Neural progenitor cell (in vitro differentiated cells): Measurements from ENCODE around the gene PLB1. TPM values are rescaled to one million over a fixed set of nuclear protein-coding genes. Genes with fewer than 3 reads are reported as not detected.

ENCODE experiments used
- DNase-seq: peaks from one replicate; pipeline ENCODE4 v3.0.0-alpha.2; 2016; ENCODE audit warnings: low spot score
- H2AFZ ChIP-seq: fragments of 200-600 bp; sonication (generic); replicated peaks from 2 replicates; pipeline ENCODE4 v1.6.1; 2016; ENCODE audit warnings: antibody characterized with exemption
- H3F3A ChIP-seq: fragments of 200-600 bp; sonication (generic); 2 replicates; pipeline ENCODE4 v1.6.1; 2016; ENCODE audit warnings: antibody characterized with exemption, low read depth
- H3K27ac ChIP-seq: fragments of 200-600 bp; sonication (generic); 2 replicates; pipeline ENCODE4 v1.5.1; 2016; ENCODE audit warnings: mild to moderate bottlenecking
- H3K27me3 ChIP-seq: fragments of 200-600 bp; sonication (generic); 2 replicates; pipeline ENCODE4 v1.6.1; 2016; ENCODE audit warnings: mild to moderate bottlenecking, moderate library complexity
- H3K36me3 ChIP-seq: fragments of 200-600 bp; sonication (generic); 2 replicates; pipeline ENCODE4 v1.5.1; 2016
- H3K4me1 ChIP-seq: fragments of 200-600 bp; sonication (generic); 2 replicates; pipeline ENCODE4 v1.6.1; 2016; ENCODE audit warnings: mixed run types
- H3K4me2 ChIP-seq: fragments of 200-600 bp; sonication (generic); 2 replicates; pipeline ENCODE4 v1.6.1; 2016
- H3K4me3 ChIP-seq: fragments of 200-600 bp; sonication (generic); 2 replicates; pipeline ENCODE4 v1.5.1; 2016
- H3K79me2 ChIP-seq: fragments of 200-600 bp; sonication (generic); 2 replicates; pipeline ENCODE4 v1.6.1; 2016; ENCODE audit warnings: low read depth
- H3K9ac ChIP-seq: fragments of 200-600 bp; sonication (generic); 2 replicates; pipeline ENCODE4 v1.6.1; 2016
- H3K9me3 ChIP-seq: fragments of 200-600 bp; sonication (generic); 2 replicates; pipeline ENCODE4 v1.5.1; 2016; ENCODE audit warnings: low read depth
- H4K20me1 ChIP-seq: fragments of 200-600 bp; sonication (generic); 2 replicates; pipeline ENCODE4 v1.6.1; 2016; ENCODE audit warnings: low read depth
- H3K27ac Mint-ChIP-seq: 3 replicates; pipeline ENCODE4 v1.8.0; 2021; ENCODE audit warnings: mixed read lengths
- H3K27me3 Mint-ChIP-seq: 2 replicates; pipeline ENCODE4 v1.8.0; 2022; ENCODE audit warnings: low read depth, mild to moderate bottlenecking, inconsistent platforms, moderate library complexity, mixed read lengths; ENCODE audit not compliant: insufficient read depth
- H3K36me3 Mint-ChIP-seq: 3 replicates; pipeline ENCODE4 v1.8.0; 2021; ENCODE audit warnings: mixed read lengths
- H3K4me1 Mint-ChIP-seq: 3 replicates; pipeline ENCODE4 v1.8.0; 2021; ENCODE audit warnings: mixed read lengths
- H3K4me3 Mint-ChIP-seq: 3 replicates; pipeline ENCODE4 v1.8.0; 2021; ENCODE audit warnings: mild to moderate bottlenecking, moderate library complexity, mixed read lengths
- H3K9me3 Mint-ChIP-seq: 3 replicates; pipeline ENCODE4 v1.8.0; 2020; ENCODE audit warnings: mixed read lengths
- EZH2 ChIP-seq: fragments of 200-600 bp; sonication (generic); IDR thresholded peaks from 2 replicates; pipeline ENCODE4 v1.6.1; 2017; ENCODE audit warnings: antibody characterized with exemption, mild to moderate bottlenecking, moderate library complexity
- EZH2phosphoT487 ChIP-seq: fragments of 200-600 bp; sonication (generic); IDR thresholded peaks from 2 replicates; pipeline ENCODE4 v1.6.1; 2017; ENCODE audit warnings: antibody characterized with exemption
- total RNA-seq: library from RNA; depleted of rRNA; stranded (reverse); fragments of >200 nt; gene quantifications from 2 replicates; pipeline ENCODE4 v1.2.3, GENCODE V29; 2015; ENCODE audit warnings: low replicate concordance
- TF ChIP-seq, protein P1 (sequence below): fragments of 200-600 bp; sonication (generic); IDR thresholded peaks from 2 replicates; pipeline ENCODE4 v1.5.1; 2017; ENCODE audit warnings: antibody characterized with exemption, mild to moderate bottlenecking

The PLB1 gene
- total RNA-seq, 1 donor from 2014 or later: not detected

DNA sequence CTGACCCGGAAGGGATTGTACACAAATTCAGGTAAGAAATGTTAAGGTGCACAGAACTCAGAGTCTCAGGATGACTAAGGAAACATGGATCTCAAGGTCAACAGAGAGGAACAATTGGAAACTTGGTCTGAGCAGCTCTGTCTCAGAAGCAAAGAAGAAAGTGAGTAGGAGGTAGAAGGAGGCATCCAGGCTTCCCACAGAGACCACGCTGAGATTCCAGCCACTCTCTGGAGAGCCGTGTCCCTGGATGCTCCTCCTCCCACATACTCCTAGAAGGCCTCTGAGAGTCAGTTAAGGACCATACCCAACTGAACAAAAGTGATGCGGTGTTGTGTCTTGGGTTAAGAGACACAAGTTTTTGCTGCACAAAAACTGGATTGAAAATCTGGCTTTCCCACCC, 8.6 kb upstream of the PLB1 start:
- Mint-ChIP-seq H3K9me3 (no peaks in the 10 kb centered on the region), H3K27me3 (peaks cover 10% of the 10 kb centered on the region), H3K4me3 (no peak overlapping the region), H3K4me1 (peaks cover 5% of the 10 kb centered on the region), H3K27ac (no peak overlapping the region), H3K36me3 (no peaks in the 10 kb centered on the region)
- Histone ChIP-seq H3K79me2 (no peaks in the 10 kb centered on the region), H3K27me3 (no peaks in the 10 kb centered on the region), H3K9me3 (no peaks in the 10 kb centered on the region), H4K20me1 (no peaks in the 10 kb centered on the region), H3K4me1 (peaks cover 4% of the 10 kb centered on the region), H3K27ac (no peak overlapping the region), H2AFZ (no peak overlapping the region), H3F3A (no peaks in the 10 kb centered on the region), H3K4me3 (no peak overlapping the region), H3K36me3 (no peaks in the 10 kb centered on the region), H3K9ac (no peak overlapping the region), H3K4me2 (no peak overlapping the region)
- no peak for DNase-seq
- TF ChIP-seq EZH2 (no peak), EZH2phosphoT487 (no peak)
- TF ChIP-seq, protein P1, sequence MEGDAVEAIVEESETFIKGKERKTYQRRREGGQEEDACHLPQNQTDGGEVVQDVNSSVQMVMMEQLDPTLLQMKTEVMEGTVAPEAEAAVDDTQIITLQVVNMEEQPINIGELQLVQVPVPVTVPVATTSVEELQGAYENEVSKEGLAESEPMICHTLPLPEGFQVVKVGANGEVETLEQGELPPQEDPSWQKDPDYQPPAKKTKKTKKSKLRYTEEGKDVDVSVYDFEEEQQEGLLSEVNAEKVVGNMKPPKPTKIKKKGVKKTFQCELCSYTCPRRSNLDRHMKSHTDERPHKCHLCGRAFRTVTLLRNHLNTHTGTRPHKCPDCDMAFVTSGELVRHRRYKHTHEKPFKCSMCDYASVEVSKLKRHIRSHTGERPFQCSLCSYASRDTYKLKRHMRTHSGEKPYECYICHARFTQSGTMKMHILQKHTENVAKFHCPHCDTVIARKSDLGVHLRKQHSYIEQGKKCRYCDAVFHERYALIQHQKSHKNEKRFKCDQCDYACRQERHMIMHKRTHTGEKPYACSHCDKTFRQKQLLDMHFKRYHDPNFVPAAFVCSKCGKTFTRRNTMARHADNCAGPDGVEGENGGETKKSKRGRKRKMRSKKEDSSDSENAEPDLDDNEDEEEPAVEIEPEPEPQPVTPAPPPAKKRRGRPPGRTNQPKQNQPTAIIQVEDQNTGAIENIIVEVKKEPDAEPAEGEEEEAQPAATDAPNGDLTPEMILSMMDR: no peak

DNA sequence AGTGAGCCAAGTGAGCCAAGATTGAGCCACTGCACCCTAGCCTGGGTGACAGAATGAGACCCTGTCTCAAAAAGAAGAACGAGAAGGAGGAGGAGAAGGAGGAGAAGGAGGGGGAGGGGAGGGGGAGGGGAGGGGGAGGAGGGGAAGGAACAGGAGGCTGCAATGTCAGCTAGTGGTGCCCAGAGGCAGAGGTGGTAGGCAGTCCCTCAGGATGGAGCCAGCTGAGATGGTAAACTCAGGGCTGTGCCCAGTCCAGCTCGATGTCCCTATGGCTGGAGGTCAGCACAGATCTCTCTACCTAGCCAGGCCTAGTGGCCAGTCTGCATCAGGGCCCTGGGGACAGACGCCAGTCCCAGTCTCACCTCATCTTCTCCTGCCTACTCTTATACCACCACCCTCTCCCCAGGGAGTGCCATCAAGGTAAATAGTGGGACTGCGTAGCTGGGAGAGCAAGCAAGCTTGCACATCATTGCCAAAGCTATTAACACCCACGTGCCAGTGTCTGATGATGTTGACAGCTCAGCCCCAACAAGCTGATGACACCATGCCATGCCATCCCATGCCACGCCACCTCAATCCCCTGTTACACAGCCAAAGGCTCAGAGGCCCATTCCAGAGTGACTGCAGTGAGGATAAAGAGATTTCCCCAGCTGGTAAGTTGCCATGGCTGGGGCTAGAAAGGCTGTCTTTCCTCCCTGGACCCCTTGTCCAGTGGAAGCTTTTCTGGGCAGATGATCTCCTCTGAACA, 7.6 kb upstream of the PLB1 start:
- no peaks in the 10 kb centered on the region for H3K79me2 ChIP-seq
- H3K36me3 Mint-ChIP-seq: no peaks in the 10 kb centered on the region
- no peaks in the 10 kb centered on the region for H4K20me1 ChIP-seq
- no peaks in the 10 kb centered on the region for H3K27me3 ChIP-seq
- H3K27ac Mint-ChIP-seq: no peak overlapping the region
- H2AFZ ChIP-seq: no peak overlapping the region
- TF ChIP-seq EZH2phosphoT487 (no peak), EZH2 (no peak)
- TF ChIP-seq, protein P1: no peak
- no peak overlapping the region for H3K9ac ChIP-seq
- H3K4me1 Mint-ChIP-seq: peaks cover 5% of the 10 kb centered on the region
- no peaks in the 10 kb centered on the region for H3K9me3 Mint-ChIP-seq
- no peaks in the 10 kb centered on the region for H3K9me3 ChIP-seq
- H3K4me3 Mint-ChIP-seq: no peak overlapping the region
- peaks cover 4% of the 10 kb centered on the region for H3K4me1 ChIP-seq
- DNase-seq: no peak
- no peak overlapping the region for H3K4me2 ChIP-seq
- H3K27me3 Mint-ChIP-seq: peaks cover 8% of the 10 kb centered on the region
- no peak overlapping the region for H3K4me3 ChIP-seq
- H3K36me3 ChIP-seq: no peaks in the 10 kb centered on the region
- H3K27ac ChIP-seq: no peak overlapping the region
- H3F3A ChIP-seq: no peaks in the 10 kb centered on the region

DNA sequence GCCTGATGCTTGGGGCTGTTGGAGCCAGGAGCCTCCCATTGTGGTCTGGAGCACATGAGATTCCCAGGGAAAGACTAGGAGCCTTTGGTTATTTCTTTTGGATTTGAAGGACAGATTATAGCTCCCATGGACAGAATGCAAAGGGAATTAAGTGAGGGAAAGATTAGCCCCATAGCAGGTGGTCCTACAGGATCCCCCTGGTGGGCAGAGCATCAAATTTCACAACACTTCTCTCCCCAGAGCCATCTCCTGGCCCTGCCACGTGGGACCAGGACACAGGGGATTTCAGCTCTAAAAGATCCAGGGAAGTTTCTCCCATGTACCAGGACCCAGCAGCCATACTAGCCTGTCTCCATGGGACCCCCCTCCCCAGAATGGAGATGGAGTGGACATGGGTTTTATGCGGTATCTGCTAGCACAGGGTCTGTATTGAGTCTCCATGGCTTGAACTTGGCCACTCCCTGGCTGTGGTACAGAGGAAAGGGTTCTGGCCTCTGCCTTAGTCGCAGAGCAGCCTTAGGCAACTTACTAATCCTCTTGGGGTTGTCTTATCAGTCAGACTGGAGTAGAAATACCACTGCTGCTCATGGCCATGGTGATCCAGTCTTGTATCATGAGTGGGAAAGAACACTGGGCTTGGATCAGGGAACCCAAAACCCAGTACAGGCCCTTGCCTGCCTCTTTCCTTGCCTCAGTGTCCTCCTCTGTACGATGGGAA, 6.8 kb upstream of the PLB1 start:
- DNase-seq: peak; percentile 18
- no peak for TF ChIP-seq EZH2
- no peak for TF ChIP-seq EZH2phosphoT487
- TF ChIP-seq, protein P1: peak; percentile 16

More for the DNA sequence above, 6.8 kb upstream of the PLB1 start:
- H3K4me2 ChIP-seq: no peak overlapping the region
- Mint-ChIP-seq H3K9me3 (no peaks in the 10 kb centered on the region), H3K27ac (no peak overlapping the region), H3K36me3 (no peaks in the 10 kb centered on the region), H3K4me3 (no peak overlapping the region), H3K27me3 (peaks cover 5% of the 10 kb centered on the region), H3K4me1 (peaks cover 5% of the 10 kb centered on the region)
- no peaks in the 10 kb centered on the region for H3K36me3 ChIP-seq
- no peak overlapping the region for H3K27ac ChIP-seq
- H3K4me3 ChIP-seq: no peak overlapping the region
- no peak overlapping the region for H2AFZ ChIP-seq
- no peaks in the 10 kb centered on the region for H3F3A ChIP-seq
- no peaks in the 10 kb centered on the region for H4K20me1 ChIP-seq
- no peak overlapping the region for H3K9ac ChIP-seq
- H3K4me1 ChIP-seq: peaks cover 4% of the 10 kb centered on the region
- H3K79me2 ChIP-seq: no peaks in the 10 kb centered on the region
- H3K27me3 ChIP-seq: no peaks in the 10 kb centered on the region
- no peaks in the 10 kb centered on the region for H3K9me3 ChIP-seq
